HG03159 (cell line): ENCODE data around the gene RFTN2.
"Not testable (repeated sequence)": the region's sequence is repeated elsewhere in the genome, so short reads cannot be mapped to it uniquely, and the experiment has no call there.

Experiments used
- ATAC-seq: cut with Tn5 transposase; IDR thresholded peaks from one replicate; pipeline ENCODE4 v1.9.1; 2021; ENCODE audit warnings: mild to moderate bottlenecking, moderate library complexity; ENCODE audit not compliant: unreplicated experiment

Gene RFTN2

GRCh38 chr2:197555467-197555866, 119.9 kb downstream of the RFTN2 start:
- ATAC-seq, result no peak

GRCh38 chr2:197551260-197551659, 124.1 kb downstream of the RFTN2 start:
- not testable (repeated sequence) for ATAC-seq

GRCh38 chr2:197548582-197548981, 126.8 kb downstream of the RFTN2 start:
- ATAC-seq, result no peak

GRCh38 chr2:197547163-197547900, 128.1 kb downstream of the RFTN2 start:
- ATAC-seq, result no peak

- no peak for ATAC-seq
These were observed 132.2 kb downstream of the RFTN2 start for GRCh38 chr2:197543206-197543605.

GRCh38 chr2:197539734-197540133, 135.7 kb downstream of the RFTN2 start:
- ATAC-seq, result no peak

GRCh38 chr2:197538412-197538811, 137.0 kb downstream of the RFTN2 start:
- no peak for ATAC-seq
